GM21423 (cell line): ENCODE data around the gene SPATA9.
"Not testable (repeated sequence)": the region's sequence is repeated elsewhere in the genome, so short reads cannot be mapped to it uniquely, and the experiment has no call there.

ENCODE experiments used
- ATAC-seq: cut with Tn5 transposase; IDR thresholded peaks from one replicate; pipeline ENCODE4 v1.9.1; 2021; ENCODE audit warnings: mild to moderate bottlenecking, moderate library complexity; ENCODE audit not compliant: unreplicated experiment

The SPATA9 gene

GRCh38 chr5:95647886-95648860 lies 34.6 kb downstream of the SPATA9 start:
- ATAC-seq, result no peak

GRCh38 chr5:95646569-95647431 lies 36.0 kb downstream of the SPATA9 start, which contains the start of gene RFESD:
TSS of gene RFESD (plus strand) at chr5:95646777. CDS start at chr5:95652272, 5,495 bp downstream.
- ATAC-seq, result peak; percentile 98

GRCh38 chr5:95646226-95646568 lies 36.6 kb downstream of the SPATA9 start:
- not testable (repeated sequence) for ATAC-seq

- peak; percentile 27 for ATAC-seq
Observed at GRCh38 chr5:95644351-95645042, 38.3 kb downstream of the SPATA9 start.

GRCh38 chr5:95643152-95643551 lies 39.6 kb downstream of the SPATA9 start:
- ATAC-seq, result no peak

- no peak for ATAC-seq
Observed at GRCh38 chr5:95641741-95642220, 41.0 kb downstream of the SPATA9 start.

GRCh38 chr5:95638632-95639031 lies 44.2 kb downstream of the SPATA9 start:
- no peak for ATAC-seq

- ATAC-seq, result no peak
Observed at GRCh38 chr5:95634081-95634480, 48.7 kb downstream of the SPATA9 start.

- ATAC-seq, result no peak
Observed at GRCh38 chr5:95633671-95634070, 49.1 kb downstream of the SPATA9 start.

GRCh38 chr5:95632942-95633341 lies 49.8 kb downstream of the SPATA9 start:
- not testable (repeated sequence) for ATAC-seq

GRCh38 chr5:95631991-95632675 lies 50.7 kb downstream of the SPATA9 start:
- ATAC-seq, result peak; percentile 94

- peak; percentile 4 for ATAC-seq
Observed at GRCh38 chr5:95631255-95631958, 51.4 kb downstream of the SPATA9 start.

- ATAC-seq, result no peak
Observed at GRCh38 chr5:95630394-95630917, 52.3 kb downstream of the SPATA9 start.

- no peak for ATAC-seq
Observed at GRCh38 chr5:95628933-95629332, 53.9 kb downstream of the SPATA9 start.

GRCh38 chr5:95627971-95628810 lies 54.6 kb downstream of the SPATA9 start:
- ATAC-seq, result no peak

GRCh38 chr5:95626701-95627100 lies 56.1 kb downstream of the SPATA9 start:
- no peak for ATAC-seq

- ATAC-seq, result no peak
Observed at GRCh38 chr5:95624368-95624767, 58.4 kb downstream of the SPATA9 start.

- no peak for ATAC-seq
Observed at GRCh38 chr5:95623706-95624105, 59.1 kb downstream of the SPATA9 start.
